Measurements from ENCODE around the gene BMP15.

- TF ChIP-seq CTCF (IDR thresholded peaks at IDR 0.05), result no peak
- no peak for TF ChIP-seq POLR2A (IDR thresholded peaks at IDR 0.05)
Observed at GRCh38 chrX:50927127-50927526, 16.6 kb downstream of the BMP15 start.

Measured in Peyer's patch (tissue), 4 donors.